HEK293T (cell line): ENCODE data around the gene BAG3.

Experiments
- CTCF ChIA-PET: fragments of 350-600 bp; formaldehyde crosslinking; extraction: SDS; loops from one replicate; lab custom pipeline; 2021; ENCODE audit warnings: antibody characterized with exemption, inconsistent platforms; lab: Yijun Ruan, JAX
- POLR2A ChIA-PET: fragments of 350-600 bp; formaldehyde crosslinking; extraction: SDS; loops from one replicate; lab custom pipeline; 2020; ENCODE audit warnings: antibody characterized with exemption, inconsistent platforms; lab: Yijun Ruan, JAX
- DNase-seq: peaks from one replicate; pipeline ENCODE4 v3.0.0; 2012; ENCODE audit warnings: mixed read lengths; ENCODE audit errors: extremely low spot score
- ARNT ChIP-seq: fragments of 450-650 bp; IDR thresholded peaks from 2 replicates; pipeline ENCODE4 v1.6.1; 2017; ENCODE audit warnings: mild to moderate bottlenecking
- BHLHE40 ChIP-seq: fragments of 450-650 bp; IDR thresholded peaks from 2 replicates; pipeline ENCODE4 v1.6.1; 2016; ENCODE audit warnings: mild to moderate bottlenecking, moderate library complexity, borderline replicate concordance
- CTBP1 ChIP-seq: fragments of 450-650 bp; IDR thresholded peaks from 2 replicates; pipeline ENCODE4 v1.6.1; 2016; ENCODE audit warnings: borderline replicate concordance
- ELF4 ChIP-seq: fragments of 450-650 bp; IDR thresholded peaks from 2 replicates; pipeline ENCODE4 v1.6.1; 2017; ENCODE audit warnings: antibody characterized with exemption
- FOXA1 ChIP-seq: fragments of 450-650 bp; IDR thresholded peaks from 2 replicates; pipeline ENCODE4 v1.6.1; 2016; ENCODE audit warnings: mild to moderate bottlenecking
- FOXK2 ChIP-seq: fragments of 450-650 bp; IDR thresholded peaks from 2 replicates; pipeline ENCODE4 v1.6.1; 2016; ENCODE audit warnings: mild to moderate bottlenecking
- FOXM1 ChIP-seq: fragments of 450-650 bp; IDR thresholded peaks from 2 replicates; pipeline ENCODE4 v1.6.1; 2017; ENCODE audit warnings: mild to moderate bottlenecking, borderline replicate concordance
- HDGF ChIP-seq: fragments of 450-650 bp; IDR thresholded peaks from 2 replicates; pipeline ENCODE4 v1.6.1; 2017; ENCODE audit warnings: antibody characterized with exemption, borderline replicate concordance
- L3MBTL2 ChIP-seq: fragments of 450-650 bp; conservative IDR thresholded peaks from 2 replicates; pipeline ENCODE4 v1.6.1; 2016; ENCODE audit warnings: mild to moderate bottlenecking
- LEF1 ChIP-seq: fragments of 450-650 bp; IDR thresholded peaks from 2 replicates; pipeline ENCODE4 v1.6.1; 2017; ENCODE audit warnings: mild to moderate bottlenecking, borderline replicate concordance
- NFRKB ChIP-seq: fragments of 450-650 bp; IDR thresholded peaks from 2 replicates; pipeline ENCODE4 v1.6.1; 2016; ENCODE audit warnings: mild to moderate bottlenecking, moderate library complexity
- PKNOX1 ChIP-seq: fragments of 450-650 bp; IDR thresholded peaks from 2 replicates; pipeline ENCODE4 v1.6.1; 2016
- SP1 ChIP-seq: fragments of 450-650 bp; IDR thresholded peaks from 2 replicates; pipeline ENCODE4 v1.6.1; 2017
- SUZ12 ChIP-seq: fragments of 450-650 bp; IDR thresholded peaks from 2 replicates; pipeline ENCODE4 v1.6.1; 2016; ENCODE audit warnings: mild to moderate bottlenecking
- TARDBP ChIP-seq: fragments of 450-650 bp; IDR thresholded peaks from 2 replicates; pipeline ENCODE4 v1.6.1; 2016
- ZNF384 ChIP-seq: fragments of 450-650 bp; IDR thresholded peaks from 2 replicates; pipeline ENCODE4 v1.6.1; 2016

Gene BAG3

GRCh38 chr10:119671381-119671780, 20.2 kb downstream of the BAG3 start:
- CTCF ChIA-PET: no interaction called here
- TF ChIP-seq FOXM1 (no peak), L3MBTL2 (no peak), BHLHE40 (no peak), FOXK2 (no peak), PKNOX1 (no peak), HDGF (no peak), ZNF384 (no peak), NFRKB (no peak), ARNT (no peak), TARDBP (no peak), LEF1 (no peak), SUZ12 (no peak), ELF4 (no peak), FOXA1 (no peak)
- POLR2A ChIA-PET: no interaction called here
- no peak for DNase-seq

DNA sequence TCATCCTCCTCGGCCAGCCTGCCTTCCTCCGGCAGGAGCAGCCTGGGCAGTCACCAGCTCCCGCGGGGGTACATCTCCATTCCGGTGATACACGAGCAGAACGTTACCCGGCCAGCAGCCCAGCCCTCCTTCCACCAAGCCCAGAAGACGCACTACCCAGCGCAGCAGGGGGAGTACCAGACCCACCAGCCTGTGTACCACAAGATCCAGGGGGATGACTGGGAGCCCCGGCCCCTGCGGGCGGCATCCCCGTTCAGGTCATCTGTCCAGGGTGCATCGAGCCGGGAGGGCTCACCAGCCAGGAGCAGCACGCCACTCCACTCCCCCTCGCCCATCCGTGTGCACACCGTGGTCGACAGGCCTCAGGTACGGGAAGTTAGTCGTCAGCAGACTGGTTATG, 21.1 kb downstream of the BAG3 start:
- TF ChIP-seq TARDBP: no peak
- TF ChIP-seq ELF4: no peak
- TF ChIP-seq PKNOX1: no peak
- TF ChIP-seq SP1: no peak
- TF ChIP-seq HDGF: no peak
- TF ChIP-seq FOXK2: no peak
- TF ChIP-seq SUZ12: no peak
- ChIA-PET POLR2A (no interaction called here), CTCF (interaction anchor here (0.5 kb wide), 1 partner anchor 11 kb away, joined by 3 read pairs; no protein-coding TSS in a partner anchor)
- no peak for DNase-seq

- ChIA-PET CTCF (no interaction called here), POLR2A (no interaction called here)
- DNase-seq: no peak
- TF ChIP-seq SUZ12: no peak
- TF ChIP-seq TARDBP: no peak
- TF ChIP-seq ELF4: no peak
- no peak for TF ChIP-seq FOXK2
- TF ChIP-seq ARNT: no peak
- TF ChIP-seq LEF1: no peak
- no peak for TF ChIP-seq NFRKB
Measured at GRCh38 chr10:119673271-119673670, 22.1 kb downstream of the BAG3 start.

DNA sequence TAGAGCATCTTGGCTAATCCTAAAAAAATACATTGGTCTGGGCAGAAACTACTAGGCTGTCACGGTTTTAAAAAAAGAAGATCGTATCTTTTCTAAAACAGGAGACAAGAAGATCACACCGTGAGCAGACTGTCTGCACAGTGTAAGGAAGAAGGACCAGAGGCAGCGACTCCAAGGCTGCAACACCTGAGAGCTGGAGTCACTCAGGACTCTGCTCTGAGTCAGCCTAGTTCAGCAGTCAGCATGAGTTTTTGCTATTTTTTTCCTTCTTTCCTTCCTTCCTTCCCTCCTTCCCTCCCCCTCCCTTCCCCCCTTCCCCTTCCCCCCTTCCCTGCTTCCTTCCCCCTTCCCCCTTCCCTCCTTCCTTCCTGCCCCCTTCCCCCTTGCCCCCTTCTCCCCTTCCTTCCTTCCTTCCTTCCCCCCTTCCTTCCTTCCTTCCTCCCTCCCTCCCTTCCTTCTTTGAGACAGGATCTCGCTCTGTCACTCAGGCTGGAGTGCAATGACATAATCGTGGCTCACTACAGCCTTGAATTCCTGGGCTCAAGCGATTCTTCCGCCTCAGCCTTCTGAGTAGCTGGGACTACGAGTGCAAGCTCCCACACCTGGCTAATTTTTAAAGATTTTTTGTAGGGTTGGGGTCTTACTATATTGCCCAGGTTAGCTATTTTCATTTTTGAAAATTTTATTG, 24.4 kb downstream of the BAG3 start:
- ChIA-PET POLR2A (no interaction called here), CTCF (no interaction called here)
- no peak for TF ChIP-seq FOXA1
- TF ChIP-seq TARDBP: no peak
- TF ChIP-seq SUZ12: no peak
- no peak for TF ChIP-seq L3MBTL2
- TF ChIP-seq SP1: no peak
- no peak for TF ChIP-seq FOXM1
- no peak for DNase-seq

DNA sequence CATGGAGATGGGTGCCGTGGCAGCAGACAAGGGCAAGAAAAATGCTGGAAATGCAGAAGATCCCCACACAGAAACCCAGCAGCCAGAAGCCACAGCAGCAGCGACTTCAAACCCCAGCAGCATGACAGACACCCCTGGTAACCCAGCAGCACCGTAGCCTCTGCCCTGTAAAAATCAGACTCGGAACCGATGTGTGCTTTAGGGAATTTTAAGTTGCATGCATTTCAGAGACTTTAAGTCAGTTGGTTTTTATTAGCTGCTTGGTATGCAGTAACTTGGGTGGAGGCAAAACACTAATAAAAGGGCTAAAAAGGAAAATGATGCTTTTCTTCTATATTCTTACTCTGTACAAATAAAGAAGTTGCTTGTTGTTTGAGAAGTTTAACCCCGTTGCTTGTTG, 25.9 kb downstream of the BAG3 start:
- TF ChIP-seq BHLHE40: no peak
- no peak for TF ChIP-seq TARDBP
- no peak for TF ChIP-seq ZNF384
- no peak for TF ChIP-seq LEF1
- no peak for TF ChIP-seq PKNOX1
- TF ChIP-seq SP1: no peak
- TF ChIP-seq FOXM1: no peak
- no peak for TF ChIP-seq ARNT
- no peak for TF ChIP-seq ELF4
- TF ChIP-seq CTBP1: no peak
- no peak for TF ChIP-seq L3MBTL2
- no peak for TF ChIP-seq SUZ12
- no peak for TF ChIP-seq HDGF
- no peak for TF ChIP-seq FOXA1
- no peak for TF ChIP-seq NFRKB
- no peak for TF ChIP-seq FOXK2
- ChIA-PET POLR2A (no interaction called here), CTCF (interaction anchor here (0.9 kb wide), 1 partner anchor 10 kb away, joined by 3 read pairs; no protein-coding TSS in a partner anchor)
- no peak for DNase-seq

GRCh38 chr10:119677904-119678755, 26.9 kb downstream of the BAG3 start:
- TF ChIP-seq HDGF (no peak), TARDBP (no peak), ARNT (no peak), SP1 (no peak), NFRKB (no peak), BHLHE40 (no peak), SUZ12 (no peak), CTBP1 (no peak), PKNOX1 (no peak), FOXK2 (no peak), FOXA1 (no peak), ELF4 (no peak), LEF1 (no peak), L3MBTL2 (no peak), ZNF384 (no peak), FOXM1 (no peak)
- no peak for DNase-seq
- ChIA-PET CTCF (no interaction called here), POLR2A (no interaction called here)
